TTC549 (cell line): ENCODE data around the gene PTPRU.
"Not testable (repeated sequence)": the region's sequence is repeated elsewhere in the genome, so short reads cannot be mapped to it uniquely, and the experiment has no call there.

Experiments
- FAIRE-seq: peaks from 2 replicates; lab custom pipeline; 2012; peaks lifted over from hg19 to GRCh38; lab: Jason Lieb, UNC

The PTPRU gene

DNA sequence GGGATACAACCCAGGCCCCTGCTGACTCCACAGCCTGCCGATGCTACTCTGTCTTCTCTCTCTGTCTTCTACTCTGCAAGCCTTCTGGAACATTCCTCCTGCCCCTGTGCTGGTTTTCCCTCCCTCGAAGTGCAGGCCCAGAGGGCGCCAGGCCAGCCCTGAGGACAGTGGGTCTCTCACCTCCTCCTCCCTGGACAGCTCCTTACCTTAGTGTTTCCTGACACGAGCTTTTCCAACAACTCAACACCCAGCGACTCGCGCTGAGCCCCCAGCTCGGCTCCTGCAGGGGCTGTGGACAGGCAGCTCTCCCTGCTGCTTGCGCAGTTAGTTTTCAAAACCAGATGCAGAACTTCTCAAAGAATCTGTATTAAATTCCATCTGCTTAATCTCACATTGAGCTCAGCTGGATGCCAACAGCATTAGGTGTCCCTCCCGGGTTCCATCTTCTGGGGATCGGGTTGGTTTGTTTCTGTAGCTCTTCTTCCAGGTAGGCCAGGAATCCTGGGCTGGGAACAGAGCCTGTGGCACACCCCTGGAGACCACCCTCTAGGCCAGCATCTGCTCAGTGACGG lies 54.2 kb downstream of the PTPRU start:
- no peak for FAIRE-seq

DNA sequence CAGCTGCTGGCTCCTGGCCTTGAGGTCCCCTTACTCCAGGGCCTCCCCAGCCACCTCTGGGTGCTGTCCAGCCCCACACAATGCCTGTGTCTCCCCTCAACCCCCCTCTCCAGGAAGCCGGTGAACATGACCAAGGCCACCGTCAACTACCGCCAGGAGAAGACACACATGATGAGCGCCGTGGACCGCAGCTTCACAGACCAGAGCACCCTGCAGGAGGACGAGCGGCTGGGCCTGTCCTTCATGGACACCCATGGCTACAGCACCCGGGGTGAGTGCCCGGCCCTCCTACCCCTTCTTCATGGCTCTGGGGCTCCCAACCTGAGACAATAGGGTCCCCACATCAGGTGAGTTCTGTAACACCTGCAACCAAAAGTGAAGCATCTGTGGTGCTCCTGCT lies 55.4 kb downstream of the PTPRU start:
- FAIRE-seq = no peak

DNA sequence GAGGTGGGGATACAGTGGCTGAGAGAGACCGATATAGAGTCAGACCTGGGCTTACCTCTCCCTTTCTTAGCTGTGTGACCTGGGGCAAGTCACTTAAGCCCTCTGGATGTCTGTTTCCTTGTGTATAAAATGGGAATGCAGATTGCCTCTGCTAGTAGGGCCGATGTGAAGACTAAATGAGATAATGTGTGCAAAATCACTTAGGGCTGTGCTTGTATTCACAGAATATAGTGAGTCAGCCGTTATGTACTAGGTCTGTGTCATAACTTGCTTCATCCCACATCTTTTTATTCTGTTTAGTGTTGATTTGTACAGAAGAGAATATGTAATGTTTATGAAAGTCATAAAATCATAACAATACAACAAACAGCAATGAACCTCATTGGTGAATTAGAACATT lies 56.0 kb downstream of the PTPRU start:
- FAIRE-seq = no peak

DNA sequence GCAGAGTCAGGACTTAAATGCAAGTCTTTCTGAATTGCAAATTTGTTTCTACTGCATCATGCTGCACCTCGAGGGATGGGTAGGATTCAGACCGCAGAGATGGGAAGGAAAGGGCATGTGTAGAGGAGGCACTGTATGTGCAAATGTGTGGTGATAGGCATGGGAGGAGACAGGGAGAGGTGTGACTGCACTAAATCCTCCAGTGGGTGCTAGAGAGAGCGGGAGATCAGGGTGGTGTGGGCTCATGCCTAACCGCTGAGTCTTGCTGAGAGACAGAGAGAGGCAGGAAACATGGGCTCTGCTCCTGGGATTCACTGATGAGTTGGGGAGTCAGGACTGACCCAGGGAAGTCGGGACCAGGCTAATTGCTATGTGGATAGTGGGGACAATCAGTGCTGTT lies 61.1 kb downstream of the PTPRU start:
- FAIRE-seq = no peak

DNA sequence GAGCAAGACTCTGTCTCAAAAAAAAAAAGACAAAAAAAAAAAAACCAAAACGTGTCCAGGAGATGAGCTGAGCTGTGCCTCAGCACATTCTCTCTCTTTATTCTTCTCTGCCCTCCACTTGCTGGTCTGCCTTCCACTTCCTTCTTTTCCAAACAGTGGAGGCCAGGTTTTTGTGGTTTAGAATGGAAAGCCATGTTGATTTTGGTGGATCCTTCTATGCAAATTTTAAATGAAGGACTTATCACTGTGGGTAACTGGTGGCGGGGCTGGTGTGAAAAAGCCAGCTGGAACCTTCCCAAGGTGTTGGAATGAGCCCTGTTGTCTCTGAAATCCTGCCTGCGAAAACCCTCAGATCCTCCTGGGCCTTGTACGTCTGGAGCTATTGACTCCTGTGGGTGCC lies 61.9 kb downstream of the PTPRU start:
- no peak for FAIRE-seq

DNA sequence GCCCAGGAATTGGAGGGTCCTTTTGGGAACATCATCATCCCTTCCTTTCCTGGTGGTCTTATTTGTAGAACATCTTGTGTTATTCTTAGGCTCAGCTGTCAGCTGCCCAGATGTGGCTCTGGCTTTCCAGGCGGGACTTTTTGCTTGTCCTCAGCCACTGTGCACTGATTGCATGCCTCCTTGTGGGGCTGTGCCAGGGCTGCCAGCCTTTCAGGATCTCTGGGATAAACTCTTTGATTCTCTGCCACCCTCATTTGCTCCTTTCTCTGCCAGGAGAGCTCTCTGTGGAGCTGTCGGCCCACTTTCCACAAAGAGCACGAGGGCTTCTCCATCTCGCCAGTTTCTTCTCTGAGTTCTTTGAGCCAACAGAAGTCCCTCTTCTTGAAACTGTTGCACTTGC lies 63.1 kb downstream of the PTPRU start:
- no peak for FAIRE-seq

DNA sequence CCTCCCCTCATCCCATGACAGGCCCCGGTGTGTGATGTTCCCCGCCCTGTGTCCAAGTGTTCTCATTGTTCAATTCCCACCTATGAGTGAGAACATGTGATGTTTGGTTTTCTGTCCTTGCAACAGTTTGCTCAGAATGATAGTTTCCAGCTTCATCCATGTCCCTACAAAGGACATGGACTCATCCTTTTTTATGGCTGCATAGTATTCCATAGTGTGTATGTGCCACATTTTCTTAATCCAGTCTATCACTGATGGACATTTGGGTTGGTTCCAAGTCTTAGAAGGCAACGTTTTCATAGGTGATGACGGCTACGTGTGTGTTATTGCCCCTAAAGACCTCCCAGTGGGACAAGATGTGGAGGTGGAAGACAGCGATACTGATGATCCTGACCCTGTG lies 65.4 kb downstream of the PTPRU start:
- FAIRE-seq = not testable (repeated sequence)

DNA sequence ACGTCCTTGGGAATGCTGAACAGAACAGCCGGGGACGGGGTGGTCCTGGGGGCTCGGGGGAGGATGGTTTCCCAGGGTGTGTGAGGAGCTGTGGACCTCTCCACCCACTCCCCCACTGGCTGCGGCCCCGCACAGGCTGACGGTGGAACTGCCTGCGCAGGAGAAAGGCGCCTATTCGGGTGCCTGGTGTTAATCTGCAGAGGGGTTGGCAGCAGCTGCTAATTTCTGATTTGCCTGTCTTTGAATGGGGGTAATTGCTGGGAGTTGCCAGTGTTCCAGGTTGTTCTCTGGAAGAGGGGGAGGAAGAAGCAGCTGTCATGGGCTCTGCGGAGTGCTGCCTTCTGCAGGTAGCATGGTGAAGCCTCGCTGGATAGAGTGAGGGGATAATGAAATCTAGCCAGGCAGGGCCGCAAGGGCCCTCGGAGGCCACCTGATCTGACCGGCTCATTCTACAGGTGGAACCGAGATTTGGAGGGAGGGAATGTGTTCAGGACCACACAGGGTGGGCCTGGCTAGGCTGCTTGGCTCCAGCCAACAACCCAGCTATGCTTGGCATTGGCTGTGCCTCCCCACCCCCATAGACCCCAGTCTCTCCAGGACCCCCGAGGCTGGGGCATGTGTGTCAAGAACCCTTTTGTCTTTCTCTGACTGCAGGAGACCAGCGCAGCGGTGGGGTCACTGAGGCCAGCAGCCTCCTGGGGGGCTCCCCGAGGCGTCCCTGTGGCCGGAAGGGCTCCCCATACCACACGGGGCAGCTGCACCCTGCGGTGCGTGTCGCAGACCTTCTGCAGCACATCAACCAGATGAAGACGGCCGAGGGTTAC lies 67.1 kb downstream of the PTPRU start:
- FAIRE-seq = no peak

DNA sequence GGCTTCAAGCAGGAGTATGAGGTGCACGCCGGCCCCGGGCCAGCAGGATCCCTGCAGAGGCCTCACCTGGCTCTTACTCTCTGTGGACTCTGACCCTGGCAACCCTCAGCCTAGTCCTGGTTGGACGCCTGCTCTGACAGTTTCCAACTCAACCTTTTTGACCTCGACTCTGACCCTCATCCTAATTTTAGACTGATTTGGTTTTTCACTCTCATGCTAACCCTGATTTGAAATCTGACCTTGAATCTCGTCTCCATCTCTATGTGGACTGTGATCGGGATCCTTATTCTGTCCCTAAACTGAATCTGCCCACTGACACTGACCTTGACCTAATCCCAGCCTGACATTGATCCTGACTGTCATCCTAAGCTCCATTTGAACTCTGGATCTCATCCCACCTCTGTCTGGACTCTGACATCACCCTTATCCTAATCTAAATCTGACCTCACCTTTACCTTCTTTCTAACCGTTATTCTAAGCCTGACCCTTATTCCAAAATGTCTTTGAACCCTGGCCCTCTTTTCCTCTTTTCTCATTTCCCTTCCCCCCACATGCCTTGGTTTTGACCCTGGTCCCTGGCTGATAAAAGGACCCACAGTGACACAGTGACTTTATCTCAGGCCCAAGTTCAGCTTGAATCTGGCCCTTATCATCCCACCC lies 67.8 kb downstream of the PTPRU start:
- no peak for FAIRE-seq

DNA sequence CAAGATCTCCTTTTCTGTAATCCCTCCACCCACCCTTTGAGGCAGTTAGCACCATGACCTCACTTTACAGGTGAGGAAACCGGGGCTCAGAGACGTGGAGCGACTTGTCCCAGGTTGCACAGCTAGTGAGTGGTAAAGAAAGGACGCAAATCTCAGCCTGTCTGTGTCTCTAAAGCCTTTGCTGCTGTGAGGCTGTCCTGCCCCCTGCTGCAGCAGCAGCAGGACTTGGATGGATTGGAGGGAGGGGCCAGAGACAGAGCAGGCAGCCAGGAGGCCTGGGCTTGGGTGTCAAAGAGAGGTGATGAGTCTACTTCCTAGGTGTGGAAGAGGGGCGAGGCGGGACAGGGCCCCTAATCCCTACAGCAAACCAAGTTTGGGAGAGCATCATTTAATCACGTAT lies 69.6 kb downstream of the PTPRU start:
- no peak for FAIRE-seq

DNA sequence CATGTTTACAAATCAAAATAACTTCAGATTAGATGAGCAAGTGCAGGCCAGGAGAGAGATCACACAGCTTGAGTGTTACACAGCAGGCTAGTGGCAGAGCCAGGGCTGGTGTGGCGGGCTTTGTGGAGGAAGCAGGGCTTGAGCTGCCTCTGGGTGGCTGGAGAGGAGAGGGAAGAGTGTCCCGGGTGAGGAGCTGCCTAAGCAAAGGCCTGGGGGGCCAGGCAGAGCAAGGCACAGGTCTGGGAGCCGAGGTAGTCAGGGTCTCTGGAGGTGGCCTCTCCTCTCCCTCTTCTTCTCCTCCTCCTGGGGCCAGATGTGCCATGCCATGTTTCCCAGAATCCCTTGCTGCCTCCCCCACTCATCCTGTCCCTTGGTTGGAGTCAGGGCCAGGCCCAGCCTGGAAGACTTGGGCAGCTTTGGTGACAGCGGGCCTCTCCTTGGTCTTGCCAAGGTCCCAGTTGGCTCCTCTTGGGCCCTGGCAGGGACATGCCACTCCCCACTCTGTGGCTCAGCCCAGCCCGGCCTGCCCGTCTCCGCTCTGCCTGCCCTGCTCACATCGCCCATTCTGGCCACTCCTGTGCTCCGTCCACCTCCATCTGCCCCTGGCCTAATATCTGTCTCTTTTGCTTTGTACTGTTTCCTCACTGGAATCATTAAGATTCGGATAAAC lies 70.3 kb downstream of the PTPRU start:
- no peak for FAIRE-seq

DNA sequence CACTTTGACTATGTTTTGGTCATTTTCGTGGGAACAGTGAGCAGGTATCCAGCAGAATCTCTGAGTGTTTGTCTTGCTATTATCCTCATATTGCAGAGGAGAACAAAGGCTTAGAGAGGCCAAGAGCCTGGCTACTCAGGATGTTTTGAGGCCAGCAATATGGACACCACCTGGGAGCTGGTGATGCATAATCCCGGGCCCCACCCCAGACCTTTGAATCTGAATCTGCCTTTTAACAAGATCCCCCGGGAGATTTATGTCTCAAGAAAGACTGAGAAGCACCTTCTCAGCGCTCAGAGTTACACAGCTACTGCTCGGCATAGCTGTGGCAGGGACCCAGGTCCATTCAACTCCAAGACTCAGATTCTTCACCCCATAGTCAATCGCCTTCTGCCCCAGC lies 72.8 kb downstream of the PTPRU start:
- FAIRE-seq = no peak

DNA sequence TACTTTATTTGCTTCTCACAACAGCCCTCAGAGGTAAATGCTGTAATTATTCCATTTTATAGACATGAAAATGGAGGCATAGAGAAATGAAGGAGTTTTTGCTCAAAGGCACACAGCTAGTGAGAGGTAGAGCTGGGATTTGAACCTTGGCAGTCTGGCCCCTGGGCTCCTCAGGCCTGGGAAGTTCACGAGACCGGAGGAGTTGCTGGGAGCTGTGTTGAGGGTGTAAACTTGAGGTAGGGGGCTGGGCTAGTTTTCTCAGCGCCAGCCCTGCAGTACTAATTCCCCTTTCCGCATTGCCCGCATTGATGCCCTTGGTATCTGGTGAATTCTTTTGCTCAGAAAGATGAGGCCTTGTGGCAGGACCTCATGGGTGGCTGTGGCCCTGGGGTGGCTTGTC lies 73.3 kb downstream of the PTPRU start:
- FAIRE-seq = no peak

DNA sequence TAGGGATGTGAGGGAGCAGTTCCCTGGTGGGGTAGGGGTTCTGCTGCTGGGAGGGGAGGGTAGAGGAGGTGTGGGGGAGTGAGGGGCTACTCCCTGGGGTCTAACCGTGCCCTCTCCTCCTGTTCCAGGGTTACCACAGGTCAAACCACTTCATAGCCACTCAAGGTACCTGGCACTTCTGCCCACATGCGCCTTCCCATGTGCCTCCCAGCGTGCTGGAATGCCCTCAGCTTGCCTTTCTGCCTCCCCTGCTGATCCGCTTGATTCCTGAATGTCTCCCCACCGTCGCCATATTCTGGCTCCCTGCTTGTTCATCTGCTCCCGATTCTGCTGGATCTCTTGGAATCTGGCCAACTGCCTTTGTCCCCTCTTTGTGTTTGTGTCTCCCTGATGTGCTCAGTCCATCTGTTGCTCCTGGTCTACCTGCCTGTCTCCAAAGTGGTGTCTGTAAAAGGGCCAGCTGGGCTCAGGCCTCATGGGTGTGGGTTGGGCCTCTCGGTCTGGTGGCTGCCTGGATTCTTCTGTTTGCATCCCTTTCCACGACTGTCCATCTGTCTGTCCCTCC lies 74.4 kb downstream of the PTPRU start:
- FAIRE-seq = no peak

DNA sequence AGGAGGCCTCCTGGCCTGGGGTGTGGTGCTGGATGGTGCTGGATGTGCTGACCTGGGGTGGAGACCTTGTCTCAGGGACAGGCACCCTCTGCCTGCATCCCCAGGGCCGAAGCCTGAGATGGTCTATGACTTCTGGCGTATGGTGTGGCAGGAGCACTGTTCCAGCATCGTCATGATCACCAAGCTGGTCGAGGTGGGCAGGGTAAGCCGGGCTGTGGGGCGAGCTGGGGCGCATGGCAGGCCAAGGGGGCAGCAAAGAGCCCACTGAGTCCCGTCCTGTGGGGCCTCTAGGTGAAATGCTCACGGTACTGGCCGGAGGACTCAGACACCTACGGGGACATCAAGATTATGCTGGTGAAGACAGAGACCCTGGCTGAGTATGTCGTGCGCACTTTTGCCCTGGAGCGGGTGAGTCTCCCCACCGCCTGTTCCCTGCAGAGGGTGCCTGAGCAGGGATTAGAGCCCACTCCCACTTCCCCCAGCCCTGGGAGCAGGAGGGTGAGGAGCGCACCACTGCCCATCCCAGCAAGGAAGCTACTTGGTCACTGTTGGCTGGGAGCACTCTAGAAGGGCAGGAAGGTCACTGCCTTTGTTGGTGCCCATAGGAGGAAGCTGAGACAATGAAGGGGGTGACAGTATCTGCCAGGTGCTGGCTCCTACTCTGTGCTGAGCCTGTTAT lies 75.2 kb downstream of the PTPRU start:
- FAIRE-seq = no peak

DNA sequence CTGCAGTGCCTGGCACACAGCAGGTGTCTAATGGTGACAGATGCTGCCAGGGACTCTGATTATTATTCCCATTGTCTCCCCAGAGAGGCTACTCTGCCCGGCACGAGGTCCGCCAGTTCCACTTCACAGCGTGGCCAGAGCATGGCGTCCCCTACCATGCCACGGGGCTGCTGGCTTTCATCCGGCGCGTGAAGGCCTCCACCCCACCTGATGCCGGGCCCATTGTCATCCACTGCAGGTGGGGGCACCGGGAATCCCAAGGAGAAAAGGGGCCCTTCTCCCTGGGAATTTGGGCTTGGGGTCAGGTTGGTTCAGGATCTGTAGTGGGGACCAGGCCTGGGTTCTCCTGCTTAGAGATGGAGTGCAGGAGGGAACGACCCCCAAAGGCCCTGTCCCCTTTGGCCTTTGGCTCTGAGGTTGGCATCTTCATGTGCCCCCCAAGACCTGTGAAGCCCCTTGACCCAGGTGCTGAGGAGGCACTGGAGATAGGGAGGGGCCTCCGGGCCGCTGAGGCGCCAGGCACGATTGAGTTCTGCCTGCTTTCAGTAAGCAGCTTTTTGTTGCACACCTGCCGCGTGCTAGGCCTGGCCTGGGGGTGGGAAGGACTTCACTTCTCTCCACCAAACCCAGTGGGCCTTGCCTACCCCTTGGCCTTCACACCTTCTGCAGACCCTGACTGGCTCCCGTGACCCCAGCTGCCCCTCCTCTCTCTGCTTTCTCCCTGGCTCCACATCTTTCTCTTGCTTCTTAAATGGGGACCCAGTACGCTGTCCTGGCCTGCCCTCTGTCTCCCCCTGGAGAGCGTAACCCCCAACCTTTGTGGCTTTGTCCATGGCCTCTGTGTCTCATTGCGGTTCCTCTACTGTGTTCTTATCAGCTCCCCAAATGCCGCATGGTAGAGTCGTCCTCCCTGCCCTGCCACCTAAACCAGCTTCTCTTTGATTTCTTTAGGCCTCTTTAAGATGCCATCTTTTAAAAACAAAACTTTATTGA lies 76.4 kb downstream of the PTPRU start:
- FAIRE-seq = no peak

DNA sequence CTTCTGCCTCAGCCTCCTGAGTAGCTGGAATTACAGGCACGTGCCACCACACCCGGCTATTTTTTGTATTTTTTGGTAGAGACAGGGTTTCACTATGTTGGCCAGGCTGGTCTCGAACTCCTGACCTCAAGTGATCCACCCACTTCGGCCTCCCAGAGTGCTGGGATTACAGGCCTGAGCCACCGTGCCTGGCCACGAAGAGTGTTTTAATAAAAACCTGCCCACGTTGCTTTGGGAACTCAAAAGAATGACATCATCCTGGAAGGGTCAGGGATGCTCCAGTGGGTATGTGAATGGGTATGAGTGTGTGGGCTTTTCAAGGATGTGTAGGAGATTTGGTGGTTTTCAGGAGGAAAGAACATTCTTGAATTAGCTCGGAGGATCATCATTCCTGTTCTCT lies 78.4 kb downstream of the PTPRU start:
- FAIRE-seq = not testable (repeated sequence)

DNA sequence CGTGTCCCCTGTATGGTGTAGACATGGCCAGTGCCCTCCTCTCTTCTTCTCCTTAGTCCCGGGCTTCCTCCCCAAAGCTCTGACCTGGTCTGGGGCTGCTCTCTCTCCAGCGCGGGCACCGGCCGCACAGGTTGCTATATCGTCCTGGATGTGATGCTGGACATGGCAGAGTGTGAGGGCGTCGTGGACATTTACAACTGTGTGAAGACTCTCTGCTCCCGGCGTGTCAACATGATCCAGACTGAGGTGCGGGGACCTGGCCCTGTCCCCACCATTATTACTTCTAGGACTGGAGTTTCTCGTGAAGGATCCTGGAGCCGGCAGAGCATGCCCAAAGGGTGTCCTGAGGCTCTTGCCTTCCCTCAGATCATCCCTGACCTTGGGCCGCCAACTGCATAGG lies 78.9 kb downstream of the PTPRU start:
- no peak for FAIRE-seq

DNA sequence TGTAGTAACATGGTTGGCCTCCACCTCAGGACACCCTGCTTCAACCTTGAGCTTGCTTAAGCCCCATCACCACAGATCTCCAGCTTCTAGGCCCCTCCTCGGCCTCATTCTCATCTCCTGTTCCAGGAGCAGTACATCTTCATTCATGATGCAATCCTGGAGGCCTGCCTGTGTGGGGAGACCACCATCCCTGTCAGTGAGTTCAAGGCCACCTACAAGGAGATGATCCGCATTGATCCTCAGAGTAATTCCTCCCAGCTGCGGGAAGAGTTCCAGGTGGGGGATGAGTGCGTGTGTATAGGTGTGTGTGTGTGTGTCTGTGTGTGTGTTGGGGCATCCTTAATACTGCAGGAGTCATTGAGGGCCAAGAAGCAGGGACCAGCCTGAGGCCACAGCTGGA lies 79.6 kb downstream of the PTPRU start:
- no peak for FAIRE-seq

DNA sequence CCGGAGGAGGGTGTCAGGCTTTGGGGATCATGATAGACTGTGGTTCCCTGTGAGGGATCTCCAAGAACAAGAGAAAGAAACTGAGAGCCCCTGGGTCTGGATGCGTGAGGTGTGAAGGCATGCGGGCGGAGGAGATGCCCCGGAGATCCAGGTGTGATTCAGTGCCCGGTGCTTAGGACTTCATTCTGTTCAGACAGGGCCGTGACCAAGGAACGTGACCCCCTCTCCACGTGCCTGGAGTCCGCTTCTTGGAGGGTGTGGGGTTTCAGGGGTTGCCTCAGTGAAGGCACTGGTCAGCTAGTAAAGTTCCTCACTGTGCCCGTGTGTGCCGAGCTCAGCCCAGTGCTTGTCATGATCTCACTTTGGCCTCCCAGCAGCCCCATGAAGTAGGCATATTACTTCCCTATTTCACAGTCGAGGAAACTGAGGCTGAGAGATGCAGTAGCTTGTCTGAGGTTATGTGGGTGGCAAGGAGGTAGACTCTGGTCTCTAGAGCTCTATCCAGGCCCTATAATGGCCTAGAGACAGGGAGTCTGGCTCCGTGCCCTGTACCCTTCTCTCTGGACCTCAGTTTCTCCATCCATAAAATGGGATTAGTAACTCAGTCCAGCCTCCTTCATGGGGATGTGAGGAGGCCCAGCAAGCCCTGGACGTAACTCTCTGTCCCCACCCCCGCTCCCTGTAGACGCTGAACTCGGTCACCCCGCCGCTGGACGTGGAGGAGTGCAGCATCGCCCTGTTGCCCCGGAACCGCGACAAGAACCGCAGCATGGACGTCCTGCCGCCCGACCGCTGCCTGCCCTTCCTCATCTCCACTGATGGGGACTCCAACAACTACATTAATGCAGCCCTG lies 81.0 kb downstream of the PTPRU start:
- FAIRE-seq = no peak
